ENCODE data around the gene BST1. TPM values are rescaled to one million over a fixed set of nuclear protein-coding genes. Genes with fewer than 3 reads are reported as not detected.

Gene BST1
- polyA plus RNA-seq, 3 donors: 140 to 297 (median 266) TPM

- peaks cover 39% of the 10 kb centered on the region for H3K4me1 Mint-ChIP-seq
- DNase-seq: no peak
- H3K79me2 ChIP-seq (ENCODE audit: insufficient read depth, low read length): no peaks in the 10 kb centered on the region
- intact Hi-C loops (cut with micrococcal nuclease): no loop called here
- no peak overlapping the region for H3K27ac ChIP-seq (ENCODE audit: low read depth in 1 of 2, low read length in 2 of 2)
- 100% methylated on average over 2 of the region's 4 CpGs for WGBS (ENCODE audit: insufficient coverage)
- H3K27me3 ChIP-seq (ENCODE audit: control insufficient read depth in 2 of 2, insufficient read depth in 2 of 2, low read length in 2 of 2): no peaks in the 10 kb centered on the region
- peak overlapping the region in 6 of 7 donors; percentile 21 to 88 (median 56) for H3K27ac Mint-ChIP-seq
- peaks cover 52 to 58% of the 10 kb centered on the region in 2 donors for H3K36me3 Mint-ChIP-seq
- TF ChIP-seq CTCF (IDR thresholded peaks at IDR 0.05): no peak
- H4K20me1 ChIP-seq (ENCODE audit: insufficient read depth, low read length): no peaks in the 10 kb centered on the region
- peaks cover 0 to 5% (median 3%) of the 10 kb centered on the region in 3 donors for H3K27me3 Mint-ChIP-seq (ENCODE audit: low read depth in 3 of 3)
- peaks cover 0 to 6% (median 0%) of the 10 kb centered on the region in 7 donors for H3K9me3 Mint-ChIP-seq
- H3K4me3 Mint-ChIP-seq: peak overlapping the region; percentile 20 to 75
- H2AFZ ChIP-seq (ENCODE audit: insufficient read depth, low read depth, low read length, poor library complexity, severe bottlenecking): no peak overlapping the region
- peak overlapping the region; percentile 19 for H3K4me2 ChIP-seq (replicated peaks; ENCODE audit: extremely low read depth, low read length, poor library complexity, severe bottlenecking)
- H3K4me1 ChIP-seq (ENCODE audit: control insufficient read depth in 1 of 2, insufficient read depth in 2 of 2, low read length in 2 of 2): peaks cover 26 to 33% of the 10 kb centered on the region in 2 donors
- H3K9ac ChIP-seq (ENCODE audit: insufficient read depth, low read length, poor library complexity, severe bottlenecking): no peak overlapping the region
- H3K36me3 ChIP-seq (replicated peaks in 1 of 2; ENCODE audit: control insufficient read depth in 1 of 2, insufficient read depth in 2 of 2, low read length in 2 of 2): peaks cover 2 to 37% of the 10 kb centered on the region in 2 donors
- no peaks in the 10 kb centered on the region for H3K9me3 ChIP-seq (replicated peaks in 1 of 2; ENCODE audit: control insufficient read depth in 1 of 2, insufficient read depth in 1 of 2, low read length in 2 of 2)
- no peak overlapping the region for H3K4me3 ChIP-seq (replicated peaks in 1 of 3; ENCODE audit: low read depth in 2 of 3, low read length in 3 of 3)
These were observed 52.7 kb downstream of the BST1 start for GRCh38 chr4:15755321-15756155.

- Histone ChIP-seq H3K4me3 (replicated peaks in 1 of 3; ENCODE audit: low read depth in 2 of 3, low read length in 3 of 3) (peak overlapping the region in 1 of 3 experiments; percentile 5), H3K36me3 (replicated peaks in 1 of 2; ENCODE audit: control insufficient read depth in 1 of 2, insufficient read depth in 2 of 2, low read length in 2 of 2) (peaks cover 2 to 41% of the 10 kb centered on the region in 2 donors), H3K9me3 (replicated peaks in 1 of 2; ENCODE audit: control insufficient read depth in 1 of 2, insufficient read depth in 1 of 2, low read length in 2 of 2) (no peaks in the 10 kb centered on the region), H3K9ac (ENCODE audit: insufficient read depth, low read length, poor library complexity, severe bottlenecking) (no peak overlapping the region), H3K27ac (ENCODE audit: low read depth in 1 of 2, low read length in 2 of 2) (no peak overlapping the region), H4K20me1 (ENCODE audit: insufficient read depth, low read length) (no peaks in the 10 kb centered on the region), H3K4me1 (ENCODE audit: control insufficient read depth in 1 of 2, insufficient read depth in 2 of 2, low read length in 2 of 2) (peaks cover 26 to 33% of the 10 kb centered on the region in 2 donors), H3K27me3 (ENCODE audit: control insufficient read depth in 2 of 2, insufficient read depth in 2 of 2, low read length in 2 of 2) (no peaks in the 10 kb centered on the region), H2AFZ (ENCODE audit: insufficient read depth, low read depth, low read length, poor library complexity, severe bottlenecking) (no peak overlapping the region), H3K79me2 (ENCODE audit: insufficient read depth, low read length) (no peaks in the 10 kb centered on the region), H3K4me2 (replicated peaks; ENCODE audit: extremely low read depth, low read length, poor library complexity, severe bottlenecking) (peak overlapping the region; percentile 19)
- Mint-ChIP-seq H3K36me3 (peaks cover 47 to 56% of the 10 kb centered on the region in 2 donors), H3K27ac (peak overlapping the region; percentile 8 to 88 (median 53)), H3K4me1 (peaks cover 39% of the 10 kb centered on the region), H3K27me3 (ENCODE audit: low read depth in 3 of 3) (peaks cover 0 to 3% (median 3%) of the 10 kb centered on the region in 3 donors), H3K4me3 (peak overlapping the region; percentile 20 to 75), H3K9me3 (peaks cover 0 to 2% (median 0%) of the 10 kb centered on the region in 7 donors)
- TF ChIP-seq CTCF (IDR thresholded peaks at IDR 0.05): peak; percentile 76
- 0% methylated on average over 1 of the region's 6 CpGs for WGBS (ENCODE audit: insufficient coverage)
- peak; percentile 73 to 88 (median 84) for DNase-seq
- intact Hi-C loops (cut with micrococcal nuclease): no loop called here
These were observed 53.5 kb downstream of the BST1 start for GRCh38 chr4:15756361-15756861.
